SK-N-MC (cell line): ENCODE results near the gene TSPAN15.

Experiments
- EZH2 ChIP-seq: fragments of 200-600 bp; sonication (generic); IDR thresholded peaks from one replicate; pipeline ENCODE4 v1.6.1; 2017; ENCODE audit warnings: antibody characterized with exemption
- FOXP2 ChIP-seq: optimal IDR thresholded peaks from 2 replicates; pipeline ENCODE3; 2011; ENCODE audit warnings: mild to moderate bottlenecking, moderate library complexity; ENCODE audit not compliant: insufficient read depth; ENCODE audit errors: extremely low read length, control extremely low read depth
- POLR2AphosphoS5 ChIP-seq: IDR thresholded peaks from 2 replicates; pipeline ENCODE4 v1.6.1; 2012; ENCODE audit warnings: mild to moderate bottlenecking, low read depth, low read length, borderline replicate concordance

GRCh38 chr10:69481811-69482524 lies 30.7 kb downstream of the TSPAN15 start:
- TF ChIP-seq EZH2 (no peak), POLR2AphosphoS5 (no peak), FOXP2 (no peak)
